Loucy (cell line): ENCODE measurements around the gene LZTS3.

ENCODE experiments used
- CTCF ChIP-seq: fragments of 200-600 bp; sonication (generic); conservative IDR thresholded peaks from 2 replicates; pipeline ENCODE4 v1.5.1; 2014; ENCODE audit warnings: mild to moderate bottlenecking, antibody characterized with exemption, low read length
- EZH2phosphoT487 ChIP-seq: fragments of 200-600 bp; IDR thresholded peaks from 2 replicates; pipeline ENCODE4 v1.6.1; 2018; ENCODE audit warnings: antibody characterized with exemption, mild to moderate bottlenecking, moderate library complexity, borderline replicate concordance

- TF ChIP-seq CTCF = no peak
- TF ChIP-seq EZH2phosphoT487 = no peak
These were observed 1.8 kb downstream of the LZTS3 start for GRCh38 chr20:3171391-3172125.
